Measurements from ENCODE around the gene WDR82.

WDR82 gene, protein sequence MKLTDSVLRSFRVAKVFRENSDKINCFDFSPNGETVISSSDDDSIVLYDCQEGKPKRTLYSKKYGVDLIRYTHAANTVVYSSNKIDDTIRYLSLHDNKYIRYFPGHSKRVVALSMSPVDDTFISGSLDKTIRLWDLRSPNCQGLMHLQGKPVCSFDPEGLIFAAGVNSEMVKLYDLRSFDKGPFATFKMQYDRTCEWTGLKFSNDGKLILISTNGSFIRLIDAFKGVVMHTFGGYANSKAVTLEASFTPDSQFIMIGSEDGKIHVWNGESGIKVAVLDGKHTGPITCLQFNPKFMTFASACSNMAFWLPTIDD

DNA sequence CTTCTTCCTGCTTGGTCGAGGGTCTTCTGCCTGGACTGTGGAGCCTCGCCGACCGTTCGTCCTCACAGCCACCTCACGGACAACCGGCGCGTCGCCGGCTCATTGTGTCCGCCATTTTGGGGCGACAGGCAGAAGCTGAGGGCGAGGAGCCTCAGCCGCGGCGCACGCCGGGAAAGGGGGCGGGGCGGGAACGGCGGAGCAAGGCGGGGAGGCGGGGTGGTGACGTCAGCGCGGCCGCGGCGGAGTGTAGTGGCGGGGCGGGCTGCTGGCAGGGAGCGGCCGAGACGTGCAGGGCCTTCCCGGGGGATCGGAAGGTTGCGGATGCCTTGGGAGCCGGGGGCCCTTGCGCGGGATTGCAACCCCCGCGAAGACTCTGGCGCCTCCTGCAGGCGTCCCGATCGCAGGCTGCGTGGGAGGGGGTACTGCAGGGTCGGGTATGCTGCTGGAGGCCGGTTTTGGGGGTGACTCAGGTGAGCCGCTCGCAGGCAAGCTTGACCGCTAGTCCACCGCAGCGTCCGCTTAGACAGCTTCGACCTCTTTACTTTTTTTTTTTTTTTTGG lies at the start of gene WDR82:
Gene WDR82, minus strand, starts transcription at position 140 of the 560 bp plus-strand sequence. CDS start 288 bp downstream, outside the sequence.
- Histone ChIP-seq H3K9ac (ENCODE audit: low read depth, low read length, poor library complexity, severe bottlenecking) (peak within 1 kb of the TSS; percentile 78), H3F3A (ENCODE audit: low read depth) (peaks cover 7% of the 10 kb centered on the region; the same call in 1 of the 2 replicates), H3K4me1 (ENCODE audit: insufficient read depth, low read length, poor library complexity, severe bottlenecking) (peaks cover 42% of the 10 kb centered on the region), H3K9me2 (replicated peaks; ENCODE audit: low read depth, low read length) (no peaks in the 10 kb centered on the region), H3K27me3 (ENCODE audit: insufficient read depth, low read length, poor library complexity, severe bottlenecking) (no peaks in the 10 kb centered on the region), H3K36me3 (ENCODE audit: insufficient read depth, low read length) (no peaks in the 10 kb centered on the region), H3K4me3 (ENCODE audit: low read length, poor library complexity, severe bottlenecking) (peak within 1 kb of the TSS; percentile 93), H4K20me1 (ENCODE audit: insufficient read depth, low read length, poor library complexity, severe bottlenecking) (peaks cover 42% of the 10 kb centered on the region), H3K79me2 (ENCODE audit: insufficient read depth, low read length) (peaks cover 58% of the 10 kb centered on the region), H3K4me2 (ENCODE audit: low read depth, low read length, poor library complexity, severe bottlenecking) (peak within 1 kb of the TSS; percentile 99), H2AFZ (ENCODE audit: low read length) (peak within 1 kb of the TSS; percentile 33), H3K9me3 (ENCODE audit: insufficient read depth, low read depth, low read length) (no peaks in the 10 kb centered on the region)
- TF ChIP-seq EZH2phosphoT487 (IDR thresholded peaks at IDR 0.05; ENCODE audit: borderline replicate concordance), result no peak
- TF ChIP-seq, protein P1, sequence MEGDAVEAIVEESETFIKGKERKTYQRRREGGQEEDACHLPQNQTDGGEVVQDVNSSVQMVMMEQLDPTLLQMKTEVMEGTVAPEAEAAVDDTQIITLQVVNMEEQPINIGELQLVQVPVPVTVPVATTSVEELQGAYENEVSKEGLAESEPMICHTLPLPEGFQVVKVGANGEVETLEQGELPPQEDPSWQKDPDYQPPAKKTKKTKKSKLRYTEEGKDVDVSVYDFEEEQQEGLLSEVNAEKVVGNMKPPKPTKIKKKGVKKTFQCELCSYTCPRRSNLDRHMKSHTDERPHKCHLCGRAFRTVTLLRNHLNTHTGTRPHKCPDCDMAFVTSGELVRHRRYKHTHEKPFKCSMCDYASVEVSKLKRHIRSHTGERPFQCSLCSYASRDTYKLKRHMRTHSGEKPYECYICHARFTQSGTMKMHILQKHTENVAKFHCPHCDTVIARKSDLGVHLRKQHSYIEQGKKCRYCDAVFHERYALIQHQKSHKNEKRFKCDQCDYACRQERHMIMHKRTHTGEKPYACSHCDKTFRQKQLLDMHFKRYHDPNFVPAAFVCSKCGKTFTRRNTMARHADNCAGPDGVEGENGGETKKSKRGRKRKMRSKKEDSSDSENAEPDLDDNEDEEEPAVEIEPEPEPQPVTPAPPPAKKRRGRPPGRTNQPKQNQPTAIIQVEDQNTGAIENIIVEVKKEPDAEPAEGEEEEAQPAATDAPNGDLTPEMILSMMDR (conservative IDR thresholded peaks at IDR 0.05; ENCODE audit: low read length), result peak; percentile 52

DNA sequence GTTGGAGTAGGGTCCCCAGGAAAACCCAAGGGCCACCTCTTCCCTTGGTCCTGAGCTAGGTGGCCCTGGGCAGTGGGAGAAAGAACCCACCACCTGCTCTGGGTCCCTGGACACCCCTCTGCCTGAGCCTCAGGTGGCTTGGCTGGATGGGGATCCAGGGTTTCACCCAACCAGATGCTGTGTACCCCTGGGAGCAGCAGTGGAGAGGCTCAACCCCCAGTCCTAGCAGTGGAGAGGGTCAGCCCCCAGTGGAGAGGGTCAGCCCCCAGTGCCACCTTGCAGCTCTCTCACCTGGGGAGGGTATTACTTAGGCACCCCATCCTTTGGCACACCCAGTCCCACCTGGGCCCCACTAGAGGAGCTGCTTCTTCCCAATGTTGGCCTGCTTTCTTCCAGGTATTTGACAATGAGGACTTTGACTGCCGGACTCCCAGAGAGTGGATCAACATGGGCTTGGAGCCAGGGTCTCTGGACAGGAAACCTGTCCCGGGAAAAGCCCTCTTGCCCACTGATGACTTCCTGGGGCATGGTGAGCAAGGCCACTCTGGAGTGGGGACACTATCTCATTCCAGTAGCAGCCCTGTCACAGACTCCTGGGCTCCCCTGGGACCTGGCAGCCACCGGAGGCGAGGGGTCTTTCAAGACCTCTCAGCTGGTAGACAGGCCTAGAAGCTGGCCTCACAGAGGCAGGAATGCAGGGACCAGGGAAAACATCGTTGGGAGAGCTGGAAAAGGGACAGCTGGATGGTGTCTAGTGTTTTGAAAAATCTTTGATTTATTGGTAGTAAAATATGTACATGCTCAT lies 49.2 kb upstream of the WDR82 start:
- Histone ChIP-seq H3K36me3 (ENCODE audit: insufficient read depth, low read length) (no peaks in the 10 kb centered on the region), H3K9me3 (ENCODE audit: insufficient read depth, low read depth, low read length) (no peaks in the 10 kb centered on the region), H4K20me1 (ENCODE audit: insufficient read depth, low read length, poor library complexity, severe bottlenecking) (no peaks in the 10 kb centered on the region), H3F3A (ENCODE audit: low read depth) (no peaks in the 10 kb centered on the region), H3K4me1 (ENCODE audit: insufficient read depth, low read length, poor library complexity, severe bottlenecking) (no peaks in the 10 kb centered on the region), H3K4me2 (ENCODE audit: low read depth, low read length, poor library complexity, severe bottlenecking) (no peak overlapping the region), H2AFZ (ENCODE audit: low read length) (no peak overlapping the region), H3K79me2 (ENCODE audit: insufficient read depth, low read length) (no peaks in the 10 kb centered on the region), H3K9me2 (replicated peaks; ENCODE audit: low read depth, low read length) (no peaks in the 10 kb centered on the region), H3K27me3 (ENCODE audit: insufficient read depth, low read length, poor library complexity, severe bottlenecking) (no peaks in the 10 kb centered on the region), H3K9ac (ENCODE audit: low read depth, low read length, poor library complexity, severe bottlenecking) (no peak overlapping the region), H3K4me3 (ENCODE audit: low read length, poor library complexity, severe bottlenecking) (no peak overlapping the region)
- TF ChIP-seq, protein P1 (conservative IDR thresholded peaks at IDR 0.05; ENCODE audit: low read length), result no peak
- no peak for TF ChIP-seq EZH2phosphoT487 (IDR thresholded peaks at IDR 0.05; ENCODE audit: borderline replicate concordance)

DNA sequence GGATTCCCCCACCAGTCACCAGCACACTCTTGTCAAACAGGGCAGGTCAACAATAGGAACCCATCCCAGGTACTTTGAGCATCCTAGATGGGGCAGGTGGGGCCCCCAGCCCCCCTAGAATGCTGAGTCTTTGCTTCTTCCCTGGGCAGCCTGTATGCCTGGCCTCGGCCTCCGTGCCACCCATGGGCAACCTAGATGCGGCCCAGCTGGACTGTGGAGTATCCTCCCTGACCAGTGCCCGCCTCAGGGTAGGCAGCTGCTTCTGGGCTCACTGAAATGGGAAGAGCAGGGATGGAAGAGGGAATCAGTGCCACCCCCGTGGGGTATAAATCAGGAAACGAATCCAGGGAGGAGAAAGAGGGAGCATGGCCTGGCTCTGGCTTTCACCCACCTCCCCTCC lies 48.5 kb upstream of the WDR82 start:
- Histone ChIP-seq H3K79me2 (ENCODE audit: insufficient read depth, low read length) (no peaks in the 10 kb centered on the region), H4K20me1 (ENCODE audit: insufficient read depth, low read length, poor library complexity, severe bottlenecking) (no peaks in the 10 kb centered on the region), H3F3A (ENCODE audit: low read depth) (no peaks in the 10 kb centered on the region), H3K9me2 (replicated peaks; ENCODE audit: low read depth, low read length) (no peaks in the 10 kb centered on the region), H3K36me3 (ENCODE audit: insufficient read depth, low read length) (no peaks in the 10 kb centered on the region), H2AFZ (ENCODE audit: low read length) (no peak overlapping the region), H3K4me1 (ENCODE audit: insufficient read depth, low read length, poor library complexity, severe bottlenecking) (no peaks in the 10 kb centered on the region), H3K9ac (ENCODE audit: low read depth, low read length, poor library complexity, severe bottlenecking) (no peak overlapping the region), H3K27me3 (ENCODE audit: insufficient read depth, low read length, poor library complexity, severe bottlenecking) (no peaks in the 10 kb centered on the region), H3K4me3 (ENCODE audit: low read length, poor library complexity, severe bottlenecking) (no peak overlapping the region), H3K4me2 (ENCODE audit: low read depth, low read length, poor library complexity, severe bottlenecking) (no peak overlapping the region), H3K9me3 (ENCODE audit: insufficient read depth, low read depth, low read length) (no peaks in the 10 kb centered on the region)
- TF ChIP-seq EZH2phosphoT487 (IDR thresholded peaks at IDR 0.05; ENCODE audit: borderline replicate concordance), result no peak
- TF ChIP-seq, protein P1 (conservative IDR thresholded peaks at IDR 0.05; ENCODE audit: low read length), result no peak
